Measurements from ENCODE around the gene NOVA1.

GRCh38 chr14:26484562-26484961, 113.3 kb downstream of the NOVA1 start:
- TF ChIP-seq CTCF (optimal IDR thresholded peaks at IDR 0.05 in 1 of 3, IDR thresholded peaks at IDR 0.05 in 1 of 3, conservative IDR thresholded peaks at IDR 0.05 in 1 of 3; ENCODE audit: extremely low read depth in 1 of 3, insufficient read depth in 2 of 3, low read length in 3 of 3): no peak
- TF ChIP-seq EZH2 (IDR thresholded peaks at IDR 0.05; ENCODE audit: low read length): no peak

Measured in keratinocyte (primary cell).